Parathyroid adenoma (tissue), 2 donors: ENCODE results near the gene KDM8.

Experiments
- H2AFZ ChIP-seq: fragments of 300-600 bp; sonication (generic); one replicate; pipeline ENCODE4 v1.7.0; 2017; ENCODE audit warnings: antibody characterized with exemption, mild to moderate bottlenecking
- H3K27ac ChIP-seq: fragments of 300-600 bp; sonication (generic); one replicate; pipeline ENCODE4 v1.7.0; 2017
- H3K27me3 ChIP-seq: fragments of 300-600 bp; sonication (generic); one replicate; pipeline ENCODE4 v1.7.0; 2017; ENCODE audit warnings: low read length; ENCODE audit not compliant: control insufficient read depth, insufficient read depth
- H3K36me3 ChIP-seq: fragments of 300-600 bp; sonication (generic); one replicate; pipeline ENCODE4 v1.7.0; 2017; ENCODE audit warnings: low read length; ENCODE audit not compliant: control insufficient read depth, insufficient read depth
- H3K4me1 ChIP-seq: fragments of 300-600 bp; sonication (generic); one replicate; pipeline ENCODE4 v1.7.0; 2017; ENCODE audit warnings: control low read depth
- H3K4me2 ChIP-seq: fragments of 300-600 bp; sonication (generic); one replicate; pipeline ENCODE4 v1.7.0; 2017; ENCODE audit warnings: low read length
- H3K4me3 ChIP-seq: fragments of 300-600 bp; sonication (generic); one replicate; pipeline ENCODE4 v1.7.0; 2017; ENCODE audit warnings: low read depth, low read length
- H3K79me2 ChIP-seq: fragments of 300-600 bp; sonication (generic); one replicate; pipeline ENCODE4 v1.7.0; 2017; ENCODE audit warnings: control low read depth
- H3K9ac ChIP-seq: fragments of 300-600 bp; sonication (generic); one replicate; pipeline ENCODE4 v1.7.0; 2017; ENCODE audit warnings: mild to moderate bottlenecking
- H3K9me3 ChIP-seq: fragments of 300-600 bp; sonication (generic); one replicate; pipeline ENCODE4 v1.7.0; 2017; ENCODE audit warnings: low read length; ENCODE audit not compliant: control insufficient read depth
- TF ChIP-seq, protein P1 (sequence below): fragments of 300-600 bp; sonication (generic); IDR thresholded peaks from one replicate; pipeline ENCODE4 v1.7.0; 2017; ENCODE audit warnings: antibody characterized with exemption, mild to moderate bottlenecking
- donor health status: primary hyperparathyroidism.

Gene KDM8

DNA sequence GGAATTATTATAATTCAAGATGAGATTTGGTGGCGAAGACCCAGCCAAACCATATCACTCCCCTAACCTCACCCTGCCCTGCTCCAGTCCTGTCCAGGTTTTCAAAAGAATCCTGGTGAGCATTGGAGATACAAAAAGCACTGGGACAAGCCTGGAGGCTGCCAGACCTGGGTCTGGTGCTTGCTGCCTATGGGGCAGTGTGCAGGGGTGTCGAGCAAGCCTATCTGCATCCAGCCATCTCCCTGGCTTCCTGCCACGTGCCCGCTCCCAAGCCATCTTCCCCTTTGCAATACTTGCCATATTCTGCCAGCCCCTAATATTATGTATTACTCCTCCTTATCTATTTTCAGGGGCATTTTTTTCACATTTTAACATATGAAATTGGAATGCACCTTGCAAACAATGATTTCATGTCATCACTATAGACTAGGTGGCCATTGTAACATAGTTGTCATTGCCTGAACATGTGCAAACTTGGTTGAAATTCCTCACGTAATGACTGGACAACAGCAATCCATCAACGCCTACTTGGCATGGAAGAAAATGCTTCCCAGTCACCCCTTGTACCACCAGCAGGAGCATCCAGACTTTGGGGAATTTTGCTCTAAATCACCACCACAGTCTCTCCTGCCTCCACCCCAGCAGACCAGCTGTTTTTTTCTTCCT lies 8.1 kb upstream of the KDM8 start:
- Histone ChIP-seq H2AFZ (no peak overlapping the region), H3K4me1 (no peaks in the 10 kb centered on the region), H3K9ac (no peak overlapping the region), H3K36me3 (no peaks in the 10 kb centered on the region), H3K79me2 (no peaks in the 10 kb centered on the region), H3K9me3 (no peaks in the 10 kb centered on the region), H3K27me3 (no peaks in the 10 kb centered on the region), H3K27ac (no peak overlapping the region), H3K4me2 (no peak overlapping the region), H3K4me3 (no peak overlapping the region)
- TF ChIP-seq, protein P1, sequence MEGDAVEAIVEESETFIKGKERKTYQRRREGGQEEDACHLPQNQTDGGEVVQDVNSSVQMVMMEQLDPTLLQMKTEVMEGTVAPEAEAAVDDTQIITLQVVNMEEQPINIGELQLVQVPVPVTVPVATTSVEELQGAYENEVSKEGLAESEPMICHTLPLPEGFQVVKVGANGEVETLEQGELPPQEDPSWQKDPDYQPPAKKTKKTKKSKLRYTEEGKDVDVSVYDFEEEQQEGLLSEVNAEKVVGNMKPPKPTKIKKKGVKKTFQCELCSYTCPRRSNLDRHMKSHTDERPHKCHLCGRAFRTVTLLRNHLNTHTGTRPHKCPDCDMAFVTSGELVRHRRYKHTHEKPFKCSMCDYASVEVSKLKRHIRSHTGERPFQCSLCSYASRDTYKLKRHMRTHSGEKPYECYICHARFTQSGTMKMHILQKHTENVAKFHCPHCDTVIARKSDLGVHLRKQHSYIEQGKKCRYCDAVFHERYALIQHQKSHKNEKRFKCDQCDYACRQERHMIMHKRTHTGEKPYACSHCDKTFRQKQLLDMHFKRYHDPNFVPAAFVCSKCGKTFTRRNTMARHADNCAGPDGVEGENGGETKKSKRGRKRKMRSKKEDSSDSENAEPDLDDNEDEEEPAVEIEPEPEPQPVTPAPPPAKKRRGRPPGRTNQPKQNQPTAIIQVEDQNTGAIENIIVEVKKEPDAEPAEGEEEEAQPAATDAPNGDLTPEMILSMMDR = no peak

DNA sequence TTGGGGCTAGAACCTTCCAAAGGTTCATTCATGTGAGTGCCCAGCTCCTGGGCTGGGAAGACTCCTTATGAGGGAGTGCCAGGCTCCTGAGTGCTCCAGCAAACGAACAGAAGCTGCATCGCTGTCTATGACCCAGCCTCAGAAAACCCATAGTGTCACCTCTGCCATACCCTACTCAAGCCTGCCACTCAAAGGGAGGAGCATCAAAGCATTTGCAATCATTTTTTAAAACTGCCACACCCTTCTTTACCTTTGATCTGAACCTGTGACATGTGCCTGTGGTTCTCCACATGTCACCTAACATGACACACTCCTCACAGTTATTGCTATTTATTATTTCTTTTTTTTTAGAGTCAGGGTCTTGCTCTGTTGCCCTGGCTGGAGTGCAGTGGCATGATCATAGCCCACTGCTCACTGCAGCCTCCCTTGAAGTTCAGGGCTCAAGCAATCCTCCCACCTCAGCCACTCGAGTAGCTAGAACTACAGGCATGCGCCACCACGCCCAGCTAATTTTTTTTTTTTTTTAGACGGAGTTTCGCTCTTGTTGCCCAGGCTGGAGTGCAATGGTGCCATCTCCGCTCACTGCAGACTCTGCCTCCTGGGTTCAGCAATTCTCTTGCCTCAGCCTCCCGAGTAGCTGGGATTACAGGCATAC lies 7.3 kb upstream of the KDM8 start:
- H3K79me2 ChIP-seq = no peaks in the 10 kb centered on the region
- no peak overlapping the region for H3K27ac ChIP-seq
- H3K9ac ChIP-seq = no peak overlapping the region
- no peaks in the 10 kb centered on the region for H3K9me3 ChIP-seq
- H3K4me2 ChIP-seq = no peak overlapping the region
- H2AFZ ChIP-seq = no peak overlapping the region
- TF ChIP-seq, protein P1 = no peak
- no peaks in the 10 kb centered on the region for H3K4me1 ChIP-seq
- H3K36me3 ChIP-seq = no peaks in the 10 kb centered on the region
- no peak overlapping the region for H3K4me3 ChIP-seq
- no peaks in the 10 kb centered on the region for H3K27me3 ChIP-seq

DNA sequence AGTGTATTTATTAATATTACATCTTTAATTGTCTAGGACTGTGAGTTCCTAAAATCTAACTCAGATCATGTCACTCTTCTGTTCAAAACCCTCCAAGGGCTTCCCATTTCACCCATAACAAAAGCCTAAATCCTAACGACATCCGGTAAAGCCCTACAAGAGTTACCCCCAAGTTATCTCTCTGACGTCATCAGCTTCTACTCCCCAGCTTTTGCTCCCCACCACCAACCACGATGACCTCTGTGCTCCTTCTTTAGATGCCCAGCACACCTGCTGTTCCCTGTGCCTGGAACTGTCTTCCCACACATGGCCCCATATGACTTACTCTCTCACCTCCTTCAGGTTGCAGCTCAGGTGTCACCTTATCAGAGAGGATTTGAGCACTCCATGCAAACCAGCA lies 6.3 kb upstream of the KDM8 start:
- no peak overlapping the region for H3K9ac ChIP-seq
- H3K27ac ChIP-seq = no peak overlapping the region
- no peaks in the 10 kb centered on the region for H3K9me3 ChIP-seq
- no peak overlapping the region for H3K4me2 ChIP-seq
- H3K79me2 ChIP-seq = no peaks in the 10 kb centered on the region
- no peaks in the 10 kb centered on the region for H3K36me3 ChIP-seq
- H3K27me3 ChIP-seq = no peaks in the 10 kb centered on the region
- H2AFZ ChIP-seq = no peak overlapping the region
- H3K4me3 ChIP-seq = no peak overlapping the region
- TF ChIP-seq, protein P1 = no peak
- H3K4me1 ChIP-seq = no peaks in the 10 kb centered on the region

DNA sequence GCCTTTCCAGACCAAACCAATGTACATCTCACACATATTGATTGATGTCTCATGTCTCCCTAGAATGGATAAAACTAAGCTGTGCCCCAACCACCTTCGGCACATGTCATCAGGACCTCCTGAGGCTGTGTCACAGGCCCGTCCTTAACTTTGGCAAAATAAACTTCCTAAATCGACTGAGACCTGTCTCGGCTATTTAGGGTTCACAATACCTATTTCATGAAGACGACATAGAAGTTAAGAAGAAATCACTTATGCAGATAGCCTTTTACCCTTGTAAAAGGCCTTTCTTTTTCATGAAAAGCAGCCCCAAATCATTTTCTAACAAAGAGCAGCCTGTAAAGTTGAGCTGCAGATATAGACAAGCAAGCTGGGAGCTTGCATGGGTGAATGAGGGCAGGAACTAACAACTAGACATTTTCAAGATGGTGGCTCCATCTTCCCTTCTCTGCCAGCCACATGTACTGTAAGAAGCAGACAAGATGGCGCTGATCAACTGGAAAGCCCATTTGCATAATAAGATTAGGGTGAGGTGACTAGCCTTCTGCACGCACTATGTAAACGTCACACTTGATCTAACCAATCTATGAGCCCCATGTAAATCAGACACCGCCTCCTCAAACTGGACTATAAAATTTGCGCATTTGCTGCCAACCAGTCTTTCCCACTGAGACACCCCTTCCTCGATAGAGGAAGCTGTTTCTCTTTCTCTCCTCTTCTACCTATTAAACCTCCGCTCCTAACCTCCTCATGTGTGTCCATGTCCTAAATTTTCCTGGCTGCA lies 4.7 kb upstream of the KDM8 start:
- Histone ChIP-seq H3K4me3 (no peak overlapping the region), H3K9ac (no peak overlapping the region), H3K4me1 (no peaks in the 10 kb centered on the region), H3K27ac (no peak overlapping the region), H3K9me3 (no peaks in the 10 kb centered on the region), H3K27me3 (no peaks in the 10 kb centered on the region), H2AFZ (no peak overlapping the region), H3K4me2 (no peak overlapping the region), H3K79me2 (no peaks in the 10 kb centered on the region), H3K36me3 (no peaks in the 10 kb centered on the region)
- TF ChIP-seq, protein P1 = no peak
